K562 (cell line): ENCODE measurements around the gene EPHA2. TPM values are rescaled to one million over a fixed set of nuclear protein-coding genes. Genes with fewer than 3 reads are reported as not detected.

Experiments used
- ATAC-seq: fragments of 200-7000 bp; cut with Tn5 transposase; 3 replicates; pipeline ENCODE4 v1.9.1; 2020; ENCODE audit warnings: moderate library complexity
- BruUV-seq: library from RNA; stranded (reverse); fragments of 400-500 nt; replicated peaks from 2 replicates; lab custom pipeline; 2021; lab: Mats Ljungman, UMichigan
- CTCF ChIA-PET: fragments of 300-600 bp; formaldehyde crosslinking; extraction: SDS; loops from one replicate; lab custom pipeline; 2021; ENCODE audit warnings: low intra/inter-chr PET ratio; lab: Yijun Ruan, JAX
- POLR2A ChIA-PET: fragments of 300-600, 350-650 bp; sonication (Branson Sonifier 250); formaldehyde crosslinking; extraction: SDS; loops from one replicate; lab custom pipeline; 2021; ENCODE audit warnings: antibody characterized with exemption, inconsistent platforms; lab: Yijun Ruan, JAX
- DNase-seq, 4 experiments: peaks; one replicate each; pipeline versions ENCODE4 v3.0.0 to v3.0.0-alpha.2; 2011 to 2018; ENCODE audit warnings: low spot score in 3 of 4, mixed read lengths in 3 of 4; ENCODE audit errors: extremely low read depth in 1 of 4
- FAIRE-seq: peaks from 2 replicates; lab custom pipeline; 2011; peaks lifted over from hg19 to GRCh38; lab: Jason Lieb, UNC
- H2AFZ ChIP-seq: 2 replicates; pipeline ENCODE4 v1.6.0; 2011; ENCODE audit warnings: low read depth, low read length, control low read depth, inconsistent platforms
- H3K27ac ChIP-seq: fragments of 200-600 bp; 3 replicates; pipeline ENCODE4 v1.8.0; 2011; ENCODE audit warnings: low read depth, mild to moderate bottlenecking, control low read depth, inconsistent platforms, low read length, moderate library complexity, mixed read lengths; ENCODE audit errors: extremely low read depth
- H3K27me3 ChIP-seq, 2 experiments: fragments of 300-600 bp in 1 of 2; 2 replicates in 1 of 2; 3 replicates in 1 of 2; pipeline versions ENCODE4 v1.6.0 to v1.8.0; 2011; ENCODE audit warnings: inconsistent platforms in 2 of 2, low read length in 2 of 2, mild to moderate bottlenecking in 1 of 2, mixed read lengths in 1 of 2, moderate library complexity in 1 of 2; ENCODE audit not compliant: control insufficient read depth in 2 of 2, insufficient read depth in 2 of 2
- H3K36me3 ChIP-seq: fragments of 300-600 bp; 3 replicates; pipeline ENCODE4 v1.8.0; 2011; ENCODE audit warnings: mild to moderate bottlenecking, low read length, inconsistent platforms; ENCODE audit not compliant: control insufficient read depth, insufficient read depth
- H3K4me1 ChIP-seq, 2 experiments: fragments of 200-600 bp in 1 of 2; replicated peaks in 1 of 2; 2 replicates in 1 of 2; 3 replicates in 1 of 2; pipeline versions ENCODE4 v1.5.1 to v1.8.0; 2011; ENCODE audit warnings: inconsistent platforms in 2 of 2, low read length in 2 of 2, mild to moderate bottlenecking in 1 of 2, mixed read lengths in 1 of 2, moderate library complexity in 1 of 2; ENCODE audit not compliant: control insufficient read depth in 2 of 2, insufficient read depth in 2 of 2
- H3K4me2 ChIP-seq: 2 replicates; pipeline ENCODE4 v1.6.1; 2011; ENCODE audit warnings: low read length, control low read depth, inconsistent platforms, mixed read lengths; ENCODE audit not compliant: insufficient read depth
- H3K4me3 ChIP-seq: fragments of 200-600 bp; sonication (generic), shearing (Covaris generic); 2 replicates; pipeline ENCODE4 v1.5.1; 2016; ENCODE audit warnings: control low read depth, inconsistent platforms
- H3K79me2 ChIP-seq: fragments of 200-600 bp; 3 replicates; pipeline ENCODE4 v1.8.0; 2011; ENCODE audit warnings: low read length, inconsistent platforms; ENCODE audit not compliant: control insufficient read depth, insufficient read depth
- H3K9ac ChIP-seq, 2 experiments: 2 replicates each; pipeline versions ENCODE4 v1.6.0 to v1.6.1; 2011; ENCODE audit warnings: low read depth in 2 of 2, low read length in 2 of 2, control low read depth in 1 of 2, inconsistent platforms in 1 of 2, mild to moderate bottlenecking in 1 of 2, mixed read lengths in 1 of 2; ENCODE audit not compliant: insufficient read depth in 1 of 2
- H3K9me1 ChIP-seq: one replicate; pipeline ENCODE4 v1.6.0; 2011; ENCODE audit warnings: inconsistent platforms, mild to moderate bottlenecking, low read length, moderate library complexity; ENCODE audit not compliant: control insufficient read depth, insufficient read depth
- H3K9me3 ChIP-seq: replicated peaks from 2 replicates; pipeline ENCODE4 v1.5.1; 2011; ENCODE audit warnings: low read depth, low read length, inconsistent platforms; ENCODE audit not compliant: control insufficient read depth, insufficient read depth
- H4K20me1 ChIP-seq: replicated peaks from 2 replicates; pipeline ENCODE4 v1.6.1; 2011; ENCODE audit warnings: low read length, inconsistent platforms, mixed read lengths; ENCODE audit not compliant: control insufficient read depth, insufficient read depth
- DNMT1 ChIP-seq: fragments of 450-650 bp; IDR thresholded peaks from 2 replicates; pipeline ENCODE4 v1.6.1; 2016; ENCODE audit warnings: antibody characterized with exemption, mild to moderate bottlenecking
- ELF2 ChIP-seq: fragments of 250-450 bp; sonication (Bioruptor Pico); IDR thresholded peaks from 2 replicates; pipeline ENCODE4 v1.5.0; 2021; ENCODE audit warnings: mild to moderate bottlenecking
- FIP1L1 ChIP-seq: fragments of 200-400 bp; formaldehyde crosslinking; IDR thresholded peaks from 2 replicates; pipeline ENCODE4 v1.6.1; 2018; ENCODE audit warnings: mild to moderate bottlenecking, low read depth, low read length; ENCODE audit not compliant: poor library complexity, severe bottlenecking
- HNRNPH1 ChIP-seq: fragments of 200-400 bp; formaldehyde crosslinking; optimal IDR thresholded peaks from 2 replicates; pipeline ENCODE3; 2017; ENCODE audit warnings: low read depth, mild to moderate bottlenecking, low read length, moderate library complexity
- POLR2H ChIP-seq: IDR thresholded peaks from 2 replicates; pipeline ENCODE4 v1.6.1; 2016; ENCODE audit warnings: missing genetic modification characterization, low read depth, mild to moderate bottlenecking, control low read depth, missing compliant biosample characterization, moderate library complexity
- SMAD2 ChIP-seq: fragments of 150-350 bp; IDR thresholded peaks from 2 replicates; pipeline ENCODE4 v1.6.1; 2014; ENCODE audit warnings: low read depth, mild to moderate bottlenecking, low read length
- whole genome bisulfite sequencing: fragments of 100-300 bp; shearing (Covaris generic); methylation state at CpG from one replicate; pipeline ENCODE4 v1.1.6; 2016; ENCODE audit warnings: low coverage, mixed read lengths; ENCODE audit not compliant: insufficient coverage; ENCODE audit errors: missing lambda C conversion rate; 5-methylcytosine and 5-hydroxymethylcytosine counted together
- in situ Hi-C: fragments of 300-500 bp; cut with MboI; formaldehyde crosslinking; loops from 4 replicates; pipeline ENCODE4 v1.15.0; 2018; ENCODE audit warnings: inconsistent platforms, mixed read lengths
- intact Hi-C: fragments of 100-400 bp; cut with micrococcal nuclease; formaldehyde crosslinking; loops from 2 replicates; pipeline ENCODE4 v1.14.2; 2022
- polyA plus RNA-seq, 8 experiments: library from polyadenylated mRNA; depleted of rRNA in 4 of 8; stranded (reverse) in 5 of 8; unstranded in 3 of 8; fragments of >200 nt; fragmentation: Nextera tagmentation in 2 of 8; fragmentation: Illumina TruSeq in 1 of 8; extraction: Ambion mirVana in 2 of 8; extraction: Trizol in 1 of 8; gene quantifications; 2 replicates each; pipeline versions ENCODE4 v1.2.1 to v1.2.3, GENCODE V29; 2011 to 2014; ENCODE audit warnings: inconsistent platforms in 1 of 8, missing spikeins in 1 of 8
- total RNA-seq, 7 experiments: library from RNA; depleted of rRNA in 6 of 7; stranded (reverse); fragments of >200 nt in 6 of 7; fragmentation: Illumina TruSeq in 2 of 7; extraction: Trizol in 2 of 7; gene quantifications; 2 replicates each; pipeline versions ENCODE4 v1.2.1 to v1.2.3, GENCODE V29; 2011 to 2021; ENCODE audit warnings: low replicate concordance in 1 of 7

Gene EPHA2
- total and polyA plus RNA-seq, 9 of the 15 experiments (the other 6 are each of a cell fraction or from before 2014, with no cell fraction given), result 0.04 to 0.40 (median 0.07) TPM; not detected in 4

DNA sequence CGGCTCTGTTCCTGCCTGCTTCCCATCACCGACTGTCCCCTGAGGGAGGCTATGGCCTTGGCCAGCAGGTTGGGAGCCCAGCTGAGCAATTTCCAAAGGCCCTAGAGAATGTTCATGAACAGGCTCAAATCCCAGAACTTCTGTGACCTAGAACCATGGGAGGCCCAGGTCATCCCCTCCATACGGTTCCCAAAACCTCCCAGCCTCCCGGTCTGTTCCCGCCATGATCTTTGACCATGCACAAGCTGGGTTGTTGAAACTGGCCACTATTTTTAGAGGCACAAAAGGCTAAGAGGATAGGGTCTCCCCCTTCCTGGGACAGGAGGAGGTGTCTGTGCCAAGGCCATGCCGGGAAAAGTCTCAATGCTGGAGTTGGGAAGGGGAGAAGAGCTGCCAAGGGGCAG is 27.5 kb downstream of the EPHA2 start:
- Histone ChIP-seq H3K9me3 (no peaks in the 10 kb centered on the region), H3K27ac (no peak overlapping the region), H3K4me1 (peaks cover 0 to 24% of the 10 kb centered on the region in 2 experiments; a peak in 3 of 5 replicates), H3K9me1 (no peaks in the 10 kb centered on the region), H3K4me2 (no peak overlapping the region), H3K9ac (no peak overlapping the region), H4K20me1 (no peaks in the 10 kb centered on the region), H3K4me3 (no peak overlapping the region), H3K79me2 (no peaks in the 10 kb centered on the region), H2AFZ (no peak overlapping the region), H3K36me3 (no peaks in the 10 kb centered on the region), H3K27me3 (peaks cover 6 to 33% of the 10 kb centered on the region in 2 experiments; a peak in 4 of 5 replicates)
- no TSS peak for BruUV-seq
- FAIRE-seq (no peak), ATAC-seq (no peak), DNase-seq (no peak)
- no peak for TF ChIP-seq HNRNPH1
- TF ChIP-seq FIP1L1, result no peak
- TF ChIP-seq ELF2 (CRISPR knock-in tag), result no peak
- no peak for TF ChIP-seq DNMT1
- no peak for TF ChIP-seq POLR2H (tag)
- TF ChIP-seq SMAD2, result no peak
- POLR2A ChIA-PET, result interaction anchor here (1.1 kb wide), 1 partner anchor 9 kb away, joined by 3 read pairs; no protein-coding TSS in a partner anchor
- in situ Hi-C loops, result no loop called here
- 19% methylated on average over 6 of the region's 6 CpGs for WGBS
- intact Hi-C loops, result no loop called here
- CTCF ChIA-PET, result no interaction called here
